SK-N-SH (cell line): ENCODE data around the gene CREB5.

ENCODE experiments used
- ELF1 ChIP-seq: IDR thresholded peaks from 2 replicates; pipeline ENCODE4 v1.4.0; 2012
- EP300 ChIP-seq, 2 experiments: IDR thresholded peaks; 2 replicates each; pipeline versions ENCODE4 v1.4.0 to v1.6.1; 2012; ENCODE audit warnings: borderline replicate concordance in 1 of 2, low read depth in 1 of 2, low read length in 1 of 2
- FOXJ3 ChIP-seq: sonication (generic); formaldehyde crosslinking; IDR thresholded peaks from 2 replicates; pipeline ENCODE4 v1.5.1; 2020; ENCODE audit warnings: mild to moderate bottlenecking, missing genetic modification reagents
- GATA2 ChIP-seq: sonication (generic); formaldehyde crosslinking; IDR thresholded peaks from 2 replicates; pipeline ENCODE4 v1.5.0; 2020; ENCODE audit warnings: mild to moderate bottlenecking, missing genetic modification reagents
- JUND ChIP-seq: IDR thresholded peaks from 2 replicates; pipeline ENCODE4 v1.4.0; 2012
- MXI1 ChIP-seq: IDR thresholded peaks from 2 replicates; pipeline ENCODE4 v1.6.1; 2012; ENCODE audit warnings: mild to moderate bottlenecking, low read depth, low read length, improper control_type of control experiment
- POLR2AphosphoS5 ChIP-seq: IDR thresholded peaks from 2 replicates; pipeline ENCODE4 v1.6.1; 2012; ENCODE audit warnings: low read depth, low read length
- RAD21 ChIP-seq: IDR thresholded peaks from 2 replicates; pipeline ENCODE4 v1.6.1; 2012; ENCODE audit warnings: mild to moderate bottlenecking, low read length
- SIN3A ChIP-seq: IDR thresholded peaks from 2 replicates; pipeline ENCODE4 v1.6.1; 2012; ENCODE audit warnings: low read depth, mild to moderate bottlenecking, low read length, moderate library complexity, borderline replicate concordance
- TF ChIP-seq, protein P1 (sequence below): IDR thresholded peaks from 2 replicates; pipeline ENCODE4 v1.4.0; 2012; ENCODE audit warnings: low read depth
- TF ChIP-seq, protein P2 (sequence below): fragments of 200-600 bp; sonication (generic); IDR thresholded peaks from 2 replicates; pipeline ENCODE4 v1.6.1; 2017; ENCODE audit warnings: antibody characterized with exemption, mild to moderate bottlenecking, moderate library complexity
- TF ChIP-seq, protein P3 (sequence below): fragments of 150-350 bp; IDR thresholded peaks from 2 replicates; pipeline ENCODE4 v1.6.1; 2017; ENCODE audit warnings: antibody characterized with exemption, low read length, low read depth, borderline replicate concordance
- TF ChIP-seq, protein P4 (sequence below): IDR thresholded peaks from 2 replicates; pipeline ENCODE4; 2012
- TF ChIP-seq, protein P5 (sequence below): IDR thresholded peaks from 2 replicates; pipeline ENCODE4 v1.4.0; 2012; ENCODE audit warnings: low read depth, borderline replicate concordance

DNA sequence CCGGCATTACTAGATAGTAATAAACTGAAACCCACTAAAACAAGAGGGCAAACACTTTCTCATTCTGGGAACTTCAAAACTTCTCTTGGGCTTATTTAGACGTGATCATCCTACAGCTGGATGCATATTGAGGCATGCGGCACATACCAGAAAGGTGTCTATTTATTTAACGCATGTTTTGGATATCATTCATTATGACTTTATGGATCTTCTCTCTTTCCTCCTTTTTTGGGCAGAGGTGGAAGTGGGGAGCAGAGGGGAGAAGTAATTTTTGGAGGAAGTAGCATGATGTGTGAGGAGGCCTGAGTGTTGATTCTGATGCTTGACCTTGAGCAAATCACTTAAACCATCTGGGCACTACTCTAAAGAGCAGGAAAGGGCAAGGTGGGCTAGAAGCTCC, 275.2 kb downstream of the CREB5 start:
- TF ChIP-seq MXI1: no peak
- no peak for TF ChIP-seq POLR2AphosphoS5
- no peak for TF ChIP-seq GATA2 (CRISPR knock-in tag)
- TF ChIP-seq, protein P1, sequence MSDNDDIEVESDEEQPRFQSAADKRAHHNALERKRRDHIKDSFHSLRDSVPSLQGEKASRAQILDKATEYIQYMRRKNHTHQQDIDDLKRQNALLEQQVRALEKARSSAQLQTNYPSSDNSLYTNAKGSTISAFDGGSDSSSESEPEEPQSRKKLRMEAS: no peak
- TF ChIP-seq JUND: no peak
- TF ChIP-seq, protein P2, sequence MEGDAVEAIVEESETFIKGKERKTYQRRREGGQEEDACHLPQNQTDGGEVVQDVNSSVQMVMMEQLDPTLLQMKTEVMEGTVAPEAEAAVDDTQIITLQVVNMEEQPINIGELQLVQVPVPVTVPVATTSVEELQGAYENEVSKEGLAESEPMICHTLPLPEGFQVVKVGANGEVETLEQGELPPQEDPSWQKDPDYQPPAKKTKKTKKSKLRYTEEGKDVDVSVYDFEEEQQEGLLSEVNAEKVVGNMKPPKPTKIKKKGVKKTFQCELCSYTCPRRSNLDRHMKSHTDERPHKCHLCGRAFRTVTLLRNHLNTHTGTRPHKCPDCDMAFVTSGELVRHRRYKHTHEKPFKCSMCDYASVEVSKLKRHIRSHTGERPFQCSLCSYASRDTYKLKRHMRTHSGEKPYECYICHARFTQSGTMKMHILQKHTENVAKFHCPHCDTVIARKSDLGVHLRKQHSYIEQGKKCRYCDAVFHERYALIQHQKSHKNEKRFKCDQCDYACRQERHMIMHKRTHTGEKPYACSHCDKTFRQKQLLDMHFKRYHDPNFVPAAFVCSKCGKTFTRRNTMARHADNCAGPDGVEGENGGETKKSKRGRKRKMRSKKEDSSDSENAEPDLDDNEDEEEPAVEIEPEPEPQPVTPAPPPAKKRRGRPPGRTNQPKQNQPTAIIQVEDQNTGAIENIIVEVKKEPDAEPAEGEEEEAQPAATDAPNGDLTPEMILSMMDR: no peak
- TF ChIP-seq, protein P3, sequence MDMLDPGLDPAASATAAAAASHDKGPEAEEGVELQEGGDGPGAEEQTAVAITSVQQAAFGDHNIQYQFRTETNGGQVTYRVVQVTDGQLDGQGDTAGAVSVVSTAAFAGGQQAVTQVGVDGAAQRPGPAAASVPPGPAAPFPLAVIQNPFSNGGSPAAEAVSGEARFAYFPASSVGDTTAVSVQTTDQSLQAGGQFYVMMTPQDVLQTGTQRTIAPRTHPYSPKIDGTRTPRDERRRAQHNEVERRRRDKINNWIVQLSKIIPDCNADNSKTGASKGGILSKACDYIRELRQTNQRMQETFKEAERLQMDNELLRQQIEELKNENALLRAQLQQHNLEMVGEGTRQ: no peak
- TF ChIP-seq, protein P4, sequence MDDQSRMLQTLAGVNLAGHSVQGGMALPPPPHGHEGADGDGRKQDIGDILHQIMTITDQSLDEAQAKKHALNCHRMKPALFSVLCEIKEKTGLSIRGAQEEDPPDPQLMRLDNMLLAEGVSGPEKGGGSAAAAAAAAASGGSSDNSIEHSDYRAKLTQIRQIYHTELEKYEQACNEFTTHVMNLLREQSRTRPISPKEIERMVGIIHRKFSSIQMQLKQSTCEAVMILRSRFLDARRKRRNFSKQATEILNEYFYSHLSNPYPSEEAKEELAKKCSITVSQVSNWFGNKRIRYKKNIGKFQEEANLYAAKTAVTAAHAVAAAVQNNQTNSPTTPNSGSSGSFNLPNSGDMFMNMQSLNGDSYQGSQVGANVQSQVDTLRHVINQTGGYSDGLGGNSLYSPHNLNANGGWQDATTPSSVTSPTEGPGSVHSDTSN: no peak
- no peak for TF ChIP-seq SIN3A
- TF ChIP-seq RAD21: no peak
- TF ChIP-seq, protein P5, sequence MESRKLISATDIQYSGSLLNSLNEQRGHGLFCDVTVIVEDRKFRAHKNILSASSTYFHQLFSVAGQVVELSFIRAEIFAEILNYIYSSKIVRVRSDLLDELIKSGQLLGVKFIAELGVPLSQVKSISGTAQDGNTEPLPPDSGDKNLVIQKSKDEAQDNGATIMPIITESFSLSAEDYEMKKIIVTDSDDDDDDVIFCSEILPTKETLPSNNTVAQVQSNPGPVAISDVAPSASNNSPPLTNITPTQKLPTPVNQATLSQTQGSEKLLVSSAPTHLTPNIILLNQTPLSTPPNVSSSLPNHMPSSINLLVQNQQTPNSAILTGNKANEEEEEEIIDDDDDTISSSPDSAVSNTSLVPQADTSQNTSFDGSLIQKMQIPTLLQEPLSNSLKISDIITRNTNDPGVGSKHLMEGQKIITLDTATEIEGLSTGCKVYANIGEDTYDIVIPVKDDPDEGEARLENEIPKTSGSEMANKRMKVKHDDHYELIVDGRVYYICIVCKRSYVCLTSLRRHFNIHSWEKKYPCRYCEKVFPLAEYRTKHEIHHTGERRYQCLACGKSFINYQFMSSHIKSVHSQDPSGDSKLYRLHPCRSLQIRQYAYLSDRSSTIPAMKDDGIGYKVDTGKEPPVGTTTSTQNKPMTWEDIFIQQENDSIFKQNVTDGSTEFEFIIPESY: no peak
- no peak for TF ChIP-seq ELF1
- TF ChIP-seq EP300 (IDR thresholded peaks at IDR 0.05; ENCODE audit: borderline replicate concordance in 1 of 2, low read depth in 1 of 2, low read length in 1 of 2): no peak
- TF ChIP-seq FOXJ3 (CRISPR knock-in tag): no peak
